ENCODE results near the gene SLC16A4. TPM values are rescaled to one million over a fixed set of nuclear protein-coding genes. Genes with fewer than 3 reads are reported as not detected.
"Not testable (repeated sequence)": the region's sequence is repeated elsewhere in the genome, so short reads cannot be mapped to it uniquely, and the experiment has no call there.

SLC16A4 gene
- 0.63 TPM for polyA plus RNA-seq (2013)

DNA sequence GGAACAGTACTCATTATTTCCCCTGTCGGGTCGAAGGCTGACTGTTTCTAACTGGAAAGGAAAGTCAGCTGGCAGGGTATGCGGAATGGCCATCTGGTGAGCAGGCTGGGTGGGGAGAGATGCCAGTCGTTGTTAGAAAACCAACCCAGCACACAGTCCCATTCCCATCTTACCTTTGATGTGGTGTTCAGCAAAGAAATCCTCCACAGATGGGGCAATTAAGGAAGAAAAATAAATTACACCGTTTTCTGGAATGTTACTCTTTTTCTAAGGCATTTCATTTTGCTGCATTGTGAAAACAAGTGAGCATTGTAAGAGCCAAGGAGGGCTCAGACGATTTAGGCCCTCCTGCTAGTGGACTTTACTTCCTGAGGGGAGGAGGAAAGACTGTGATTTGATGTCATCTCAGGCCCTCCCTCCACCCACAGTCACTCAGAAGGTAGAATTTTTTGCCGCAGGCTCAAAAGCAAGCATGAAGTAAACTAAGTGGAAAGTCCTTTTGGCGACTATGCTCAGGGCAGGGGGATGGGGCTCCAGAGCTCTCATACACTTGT, at the start of gene SLC16A4:
Gene SLC16A4, minus strand, starts transcription at position 335 of the 554 bp plus-strand sequence. CDS start 1,703 bp downstream, outside the sequence.
- Histone ChIP-seq H3K36me3 (ENCODE audit: control insufficient read depth in 4 of 4, insufficient read depth in 4 of 4, low read length in 3 of 4) (peaks cover 0 to 5% (median 3%) of the 10 kb centered on the region in 4 experiments), H3K27me3 (replicated peaks in 2 of 5; ENCODE audit: control insufficient read depth in 4 of 5, insufficient read depth in 5 of 5, low read length in 4 of 5) (no peaks in the 10 kb centered on the region), H3K9me3 (ENCODE audit: control extremely low read depth in 1 of 5, control insufficient read depth in 4 of 5, insufficient read depth in 2 of 5, low read depth in 1 of 5, low read length in 4 of 5) (no peaks in the 10 kb centered on the region), H3K4me1 (ENCODE audit: control extremely low read depth in 1 of 4, control insufficient read depth in 4 of 4, insufficient read depth in 4 of 4, low read length in 3 of 4) (no peaks in the 10 kb centered on the region), H3K4me3 (ENCODE audit: control insufficient read depth in 1 of 7, extremely low read depth in 1 of 7, insufficient read depth in 4 of 7, low read depth in 2 of 7, low read length in 6 of 7) (no peak within 1 kb of the TSS), H3K27ac (ENCODE audit: insufficient read depth in 1 of 2, low read depth in 1 of 2, low read length in 2 of 2, poor library complexity in 1 of 2, severe bottlenecking in 2 of 2) (no peak within 1 kb of the TSS)
- CTCF ChIA-PET: no interaction called here
- POLR2A ChIA-PET: no interaction called here
- 87% methylated on average over 4 of the region's 8 CpGs for WGBS (ENCODE audit: insufficient coverage)
- no peak for DNase-seq

GRCh38 chr1:110439873-110440272, 49.0 kb upstream of the SLC16A4 start:
- H3K27me3 ChIP-seq (replicated peaks in 2 of 5; ENCODE audit: control insufficient read depth in 4 of 5, insufficient read depth in 5 of 5, low read length in 4 of 5); H3K36me3 ChIP-seq (ENCODE audit: control insufficient read depth in 4 of 4, insufficient read depth in 4 of 4, low read length in 3 of 4); H3K9me3 ChIP-seq (ENCODE audit: control extremely low read depth in 1 of 5, control insufficient read depth in 4 of 5, insufficient read depth in 2 of 5, low read depth in 1 of 5, low read length in 4 of 5); H3K27ac ChIP-seq (ENCODE audit: insufficient read depth in 1 of 2, low read depth in 1 of 2, low read length in 2 of 2, poor library complexity in 1 of 2, severe bottlenecking in 2 of 2); H3K4me3 ChIP-seq (ENCODE audit: control insufficient read depth in 1 of 7, extremely low read depth in 1 of 7, insufficient read depth in 4 of 7, low read depth in 2 of 7, low read length in 6 of 7); POLR2A ChIA-PET; DNase-seq: not testable (repeated sequence)
- H3K4me1 ChIP-seq (ENCODE audit: control extremely low read depth in 1 of 4, control insufficient read depth in 4 of 4, insufficient read depth in 4 of 4, low read length in 3 of 4): peaks cover 0 to 26% (median 8%) of the 10 kb centered on the region in 4 experiments
- no CpG with 5 or more reads among the region's 3 CpGs for WGBS (ENCODE audit: insufficient coverage)
- CTCF ChIA-PET: interaction anchor here (2.2 to 7.2 kb wide), 4 partner anchors 15 to 56 kb away, joined by 9 to 83 read pairs (median 30); no protein-coding TSS in a partner anchor

DNA sequence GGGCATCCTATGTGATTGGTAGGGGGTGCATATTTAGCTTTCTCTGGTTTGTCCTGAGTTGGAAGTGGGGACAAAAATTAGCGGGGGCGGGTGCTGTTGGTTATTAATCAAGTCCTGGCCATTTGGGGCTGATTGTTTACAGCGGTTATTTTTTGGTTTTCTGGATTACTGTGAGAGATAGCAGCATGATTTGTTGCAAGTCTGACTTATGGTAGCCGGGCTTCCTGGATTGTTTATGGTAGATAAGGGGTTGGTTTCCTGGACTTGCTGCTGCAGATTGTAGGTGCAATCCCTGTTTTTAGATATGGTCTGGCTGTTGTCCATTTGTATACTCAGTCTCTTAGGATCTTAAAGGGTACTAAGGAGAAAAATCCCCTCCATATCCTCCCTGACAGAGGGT, 48.1 kb upstream of the SLC16A4 start:
- Histone ChIP-seq H3K36me3 (ENCODE audit: control insufficient read depth in 4 of 4, insufficient read depth in 4 of 4, low read length in 3 of 4) (no peaks in the 10 kb centered on the region), H3K9me3 (ENCODE audit: control extremely low read depth in 1 of 5, control insufficient read depth in 4 of 5, insufficient read depth in 2 of 5, low read depth in 1 of 5, low read length in 4 of 5) (no peaks in the 10 kb centered on the region), H3K27ac (ENCODE audit: insufficient read depth in 1 of 2, low read depth in 1 of 2, low read length in 2 of 2, poor library complexity in 1 of 2, severe bottlenecking in 2 of 2) (no peak overlapping the region), H3K4me3 (ENCODE audit: control insufficient read depth in 1 of 7, extremely low read depth in 1 of 7, insufficient read depth in 4 of 7, low read depth in 2 of 7, low read length in 6 of 7) (peak overlapping the region in 2 of 7 experiments; percentile 4 to 42), H3K4me1 (ENCODE audit: control extremely low read depth in 1 of 4, control insufficient read depth in 4 of 4, insufficient read depth in 4 of 4, low read length in 3 of 4) (peaks cover 0 to 34% (median 11%) of the 10 kb centered on the region in 4 experiments), H3K27me3 (replicated peaks in 2 of 5; ENCODE audit: control insufficient read depth in 4 of 5, insufficient read depth in 5 of 5, low read length in 4 of 5) (no peaks in the 10 kb centered on the region)
- DNase-seq: peak; percentile 79 to 93 (median 83)
- ChIA-PET POLR2A (interaction anchor here (0.6 kb wide), 1 partner anchor 35 kb away, joined by 3 read pairs; no protein-coding TSS in a partner anchor), CTCF (interaction anchor here (0.8 to 7.2 kb wide), 7 partner anchors 10 to 231 kb away, joined by 3 to 83 read pairs (median 9); no protein-coding TSS in a partner anchor)
- 20% methylated on average over 2 of the region's 4 CpGs for WGBS (ENCODE audit: insufficient coverage)

GRCh38 chr1:110437645-110438299, 46.9 kb upstream of the SLC16A4 start:
- ChIA-PET CTCF (interaction anchor here (0.7 to 7.2 kb wide), 10 partner anchors 11 to 230 kb away, joined by 3 to 83 read pairs (median 4); partner anchors contain the start of gene LAMTOR5), POLR2A (interaction anchor here (0.6 to 1.2 kb wide), 2 partner anchors 12 to 22 kb away, joined by 3 to 4 read pairs; no protein-coding TSS in a partner anchor)
- 95% methylated on average over 8 of the region's 9 CpGs for WGBS (ENCODE audit: insufficient coverage)
- H3K4me1 ChIP-seq (ENCODE audit: control extremely low read depth in 1 of 4, control insufficient read depth in 4 of 4, insufficient read depth in 4 of 4, low read length in 3 of 4): peaks cover 0 to 45% (median 19%) of the 10 kb centered on the region in 4 experiments
- not testable (repeated sequence) for DNase-seq; H3K27ac ChIP-seq (ENCODE audit: insufficient read depth in 1 of 2, low read depth in 1 of 2, low read length in 2 of 2, poor library complexity in 1 of 2, severe bottlenecking in 2 of 2); H3K36me3 ChIP-seq (ENCODE audit: control insufficient read depth in 4 of 4, insufficient read depth in 4 of 4, low read length in 3 of 4); H3K4me3 ChIP-seq (ENCODE audit: control insufficient read depth in 1 of 7, extremely low read depth in 1 of 7, insufficient read depth in 4 of 7, low read depth in 2 of 7, low read length in 6 of 7); H3K27me3 ChIP-seq (replicated peaks in 2 of 5; ENCODE audit: control insufficient read depth in 4 of 5, insufficient read depth in 5 of 5, low read length in 4 of 5); H3K9me3 ChIP-seq (ENCODE audit: control extremely low read depth in 1 of 5, control insufficient read depth in 4 of 5, insufficient read depth in 2 of 5, low read depth in 1 of 5, low read length in 4 of 5)

DNA sequence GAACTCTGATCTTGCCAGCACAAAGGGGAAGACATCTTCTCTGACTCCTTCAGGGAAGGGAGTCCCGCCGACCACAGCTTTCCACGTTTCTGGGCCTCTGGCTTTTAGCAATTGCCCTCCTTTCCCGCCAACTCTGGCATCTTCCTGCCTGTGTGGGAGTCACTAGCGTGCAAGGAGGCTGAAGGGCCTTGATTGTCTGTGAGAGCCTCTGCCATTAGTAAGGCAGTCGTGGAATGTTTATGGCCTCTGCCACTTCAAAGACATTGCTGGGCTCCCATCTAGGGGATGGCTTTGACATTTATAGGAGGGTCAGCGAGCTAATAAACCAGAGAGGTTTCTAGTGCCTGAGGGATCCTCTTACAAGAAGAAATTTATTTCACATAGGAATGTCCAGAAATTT, 45.8 kb upstream of the SLC16A4 start:
- POLR2A ChIA-PET: interaction anchor here (1.2 kb wide), 1 partner anchor 11 kb away, joined by 3 read pairs; no protein-coding TSS in a partner anchor
- CTCF ChIA-PET: interaction anchor here (0.9 to 7.2 kb wide), 8 partner anchors 11 to 59 kb away, joined by 3 to 83 read pairs (median 6); no protein-coding TSS in a partner anchor
- no peaks in the 10 kb centered on the region for H3K9me3 ChIP-seq (ENCODE audit: control extremely low read depth in 1 of 5, control insufficient read depth in 4 of 5, insufficient read depth in 2 of 5, low read depth in 1 of 5, low read length in 4 of 5)
- no peak overlapping the region for H3K27ac ChIP-seq (ENCODE audit: insufficient read depth in 1 of 2, low read depth in 1 of 2, low read length in 2 of 2, poor library complexity in 1 of 2, severe bottlenecking in 2 of 2)
- no peak overlapping the region for H3K4me3 ChIP-seq (ENCODE audit: control insufficient read depth in 1 of 7, extremely low read depth in 1 of 7, insufficient read depth in 4 of 7, low read depth in 2 of 7, low read length in 6 of 7)
- peaks cover 0 to 45% (median 19%) of the 10 kb centered on the region in 4 experiments for H3K4me1 ChIP-seq (ENCODE audit: control extremely low read depth in 1 of 4, control insufficient read depth in 4 of 4, insufficient read depth in 4 of 4, low read length in 3 of 4)
- WGBS (ENCODE audit: insufficient coverage): 94% methylated on average over 6 of the region's 7 CpGs
- no peak for DNase-seq
- no peaks in the 10 kb centered on the region for H3K27me3 ChIP-seq (replicated peaks in 2 of 5; ENCODE audit: control insufficient read depth in 4 of 5, insufficient read depth in 5 of 5, low read length in 4 of 5)
- H3K36me3 ChIP-seq (ENCODE audit: control insufficient read depth in 4 of 4, insufficient read depth in 4 of 4, low read length in 3 of 4): no peaks in the 10 kb centered on the region

GRCh38 chr1:110434946-110435345, 44.1 kb upstream of the SLC16A4 start:
- H3K27ac ChIP-seq (ENCODE audit: insufficient read depth in 1 of 2, low read depth in 1 of 2, low read length in 2 of 2, poor library complexity in 1 of 2, severe bottlenecking in 2 of 2): no peak overlapping the region
- ChIA-PET CTCF (interaction anchor here (0.9 to 7.2 kb wide), 9 partner anchors 11 to 61 kb away, joined by 3 to 83 read pairs (median 8); partner anchors contain the start of gene LAMTOR5), POLR2A (no interaction called here)
- no CpG with 5 or more reads among the region's 3 CpGs for WGBS (ENCODE audit: insufficient coverage)
- no peaks in the 10 kb centered on the region for H3K27me3 ChIP-seq (replicated peaks in 2 of 5; ENCODE audit: control insufficient read depth in 4 of 5, insufficient read depth in 5 of 5, low read length in 4 of 5)
- peaks cover 0 to 45% (median 24%) of the 10 kb centered on the region in 4 experiments for H3K4me1 ChIP-seq (ENCODE audit: control extremely low read depth in 1 of 4, control insufficient read depth in 4 of 4, insufficient read depth in 4 of 4, low read length in 3 of 4)
- DNase-seq: peak in 2 of 3 donors; percentile 29 to 45
- no peaks in the 10 kb centered on the region for H3K36me3 ChIP-seq (ENCODE audit: control insufficient read depth in 4 of 4, insufficient read depth in 4 of 4, low read length in 3 of 4)
- H3K4me3 ChIP-seq (ENCODE audit: control insufficient read depth in 1 of 7, extremely low read depth in 1 of 7, insufficient read depth in 4 of 7, low read depth in 2 of 7, low read length in 6 of 7): no peak overlapping the region
- no peaks in the 10 kb centered on the region for H3K9me3 ChIP-seq (ENCODE audit: control extremely low read depth in 1 of 5, control insufficient read depth in 4 of 5, insufficient read depth in 2 of 5, low read depth in 1 of 5, low read length in 4 of 5)

Data from common myeloid progenitor, CD34-positive (primary cell).